ENCODE data around the gene MX1. TPM values are rescaled to one million over a fixed set of nuclear protein-coding genes. Genes with fewer than 3 reads are reported as not detected.

MX1 gene
- total and polyA plus RNA-seq, 2 experiments from 2014 or later = 2.1 to 6.5 TPM

DNA sequence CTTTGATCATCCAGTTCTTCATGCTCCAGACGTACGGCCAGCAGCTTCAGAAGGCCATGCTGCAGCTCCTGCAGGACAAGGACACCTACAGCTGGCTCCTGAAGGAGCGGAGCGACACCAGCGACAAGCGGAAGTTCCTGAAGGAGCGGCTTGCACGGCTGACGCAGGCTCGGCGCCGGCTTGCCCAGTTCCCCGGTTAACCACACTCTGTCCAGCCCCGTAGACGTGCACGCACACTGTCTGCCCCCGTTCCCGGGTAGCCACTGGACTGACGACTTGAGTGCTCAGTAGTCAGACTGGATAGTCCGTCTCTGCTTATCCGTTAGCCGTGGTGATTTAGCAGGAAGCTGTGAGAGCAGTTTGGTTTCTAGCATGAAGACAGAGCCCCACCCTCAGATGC is 32.5 kb downstream of the MX1 start:
- no peak overlapping the region for H3K27ac ChIP-seq (ENCODE audit: low read depth)
- no peaks in the 10 kb centered on the region for H3F3A ChIP-seq (replicated peaks; ENCODE audit: low read depth)
- no peaks in the 10 kb centered on the region for H3K36me3 ChIP-seq (ENCODE audit: insufficient read depth)
- no peak overlapping the region for H3K4me3 ChIP-seq
- TF ChIP-seq ZNF114 (CRISPR knock-in tag; IDR thresholded peaks at IDR 0.05) (no peak), EZH2phosphoT487 (IDR thresholded peaks at IDR 0.05; ENCODE audit: unreplicated experiment) (no peak), NANOG (IDR thresholded peaks at IDR 0.05; ENCODE audit: borderline replicate concordance) (no peak), STAT1 (IDR thresholded peaks at IDR 0.05; ENCODE audit: unreplicated experiment) (no peak), CREB1 (CRISPR knock-in tag; IDR thresholded peaks at IDR 0.05; ENCODE audit: low read depth) (no peak), ZNF331 (CRISPR knock-in tag; IDR thresholded peaks at IDR 0.05; ENCODE audit: low read depth) (no peak), EZH2 (IDR thresholded peaks at IDR 0.05; ENCODE audit: low read depth, unreplicated experiment) (no peak), POLR2AphosphoS5 (IDR thresholded peaks at IDR 0.05; ENCODE audit: low read depth) (no peak), JUNB (IDR thresholded peaks at IDR 0.05; ENCODE audit: unreplicated experiment) (no peak)
- TF ChIP-seq, protein P1, sequence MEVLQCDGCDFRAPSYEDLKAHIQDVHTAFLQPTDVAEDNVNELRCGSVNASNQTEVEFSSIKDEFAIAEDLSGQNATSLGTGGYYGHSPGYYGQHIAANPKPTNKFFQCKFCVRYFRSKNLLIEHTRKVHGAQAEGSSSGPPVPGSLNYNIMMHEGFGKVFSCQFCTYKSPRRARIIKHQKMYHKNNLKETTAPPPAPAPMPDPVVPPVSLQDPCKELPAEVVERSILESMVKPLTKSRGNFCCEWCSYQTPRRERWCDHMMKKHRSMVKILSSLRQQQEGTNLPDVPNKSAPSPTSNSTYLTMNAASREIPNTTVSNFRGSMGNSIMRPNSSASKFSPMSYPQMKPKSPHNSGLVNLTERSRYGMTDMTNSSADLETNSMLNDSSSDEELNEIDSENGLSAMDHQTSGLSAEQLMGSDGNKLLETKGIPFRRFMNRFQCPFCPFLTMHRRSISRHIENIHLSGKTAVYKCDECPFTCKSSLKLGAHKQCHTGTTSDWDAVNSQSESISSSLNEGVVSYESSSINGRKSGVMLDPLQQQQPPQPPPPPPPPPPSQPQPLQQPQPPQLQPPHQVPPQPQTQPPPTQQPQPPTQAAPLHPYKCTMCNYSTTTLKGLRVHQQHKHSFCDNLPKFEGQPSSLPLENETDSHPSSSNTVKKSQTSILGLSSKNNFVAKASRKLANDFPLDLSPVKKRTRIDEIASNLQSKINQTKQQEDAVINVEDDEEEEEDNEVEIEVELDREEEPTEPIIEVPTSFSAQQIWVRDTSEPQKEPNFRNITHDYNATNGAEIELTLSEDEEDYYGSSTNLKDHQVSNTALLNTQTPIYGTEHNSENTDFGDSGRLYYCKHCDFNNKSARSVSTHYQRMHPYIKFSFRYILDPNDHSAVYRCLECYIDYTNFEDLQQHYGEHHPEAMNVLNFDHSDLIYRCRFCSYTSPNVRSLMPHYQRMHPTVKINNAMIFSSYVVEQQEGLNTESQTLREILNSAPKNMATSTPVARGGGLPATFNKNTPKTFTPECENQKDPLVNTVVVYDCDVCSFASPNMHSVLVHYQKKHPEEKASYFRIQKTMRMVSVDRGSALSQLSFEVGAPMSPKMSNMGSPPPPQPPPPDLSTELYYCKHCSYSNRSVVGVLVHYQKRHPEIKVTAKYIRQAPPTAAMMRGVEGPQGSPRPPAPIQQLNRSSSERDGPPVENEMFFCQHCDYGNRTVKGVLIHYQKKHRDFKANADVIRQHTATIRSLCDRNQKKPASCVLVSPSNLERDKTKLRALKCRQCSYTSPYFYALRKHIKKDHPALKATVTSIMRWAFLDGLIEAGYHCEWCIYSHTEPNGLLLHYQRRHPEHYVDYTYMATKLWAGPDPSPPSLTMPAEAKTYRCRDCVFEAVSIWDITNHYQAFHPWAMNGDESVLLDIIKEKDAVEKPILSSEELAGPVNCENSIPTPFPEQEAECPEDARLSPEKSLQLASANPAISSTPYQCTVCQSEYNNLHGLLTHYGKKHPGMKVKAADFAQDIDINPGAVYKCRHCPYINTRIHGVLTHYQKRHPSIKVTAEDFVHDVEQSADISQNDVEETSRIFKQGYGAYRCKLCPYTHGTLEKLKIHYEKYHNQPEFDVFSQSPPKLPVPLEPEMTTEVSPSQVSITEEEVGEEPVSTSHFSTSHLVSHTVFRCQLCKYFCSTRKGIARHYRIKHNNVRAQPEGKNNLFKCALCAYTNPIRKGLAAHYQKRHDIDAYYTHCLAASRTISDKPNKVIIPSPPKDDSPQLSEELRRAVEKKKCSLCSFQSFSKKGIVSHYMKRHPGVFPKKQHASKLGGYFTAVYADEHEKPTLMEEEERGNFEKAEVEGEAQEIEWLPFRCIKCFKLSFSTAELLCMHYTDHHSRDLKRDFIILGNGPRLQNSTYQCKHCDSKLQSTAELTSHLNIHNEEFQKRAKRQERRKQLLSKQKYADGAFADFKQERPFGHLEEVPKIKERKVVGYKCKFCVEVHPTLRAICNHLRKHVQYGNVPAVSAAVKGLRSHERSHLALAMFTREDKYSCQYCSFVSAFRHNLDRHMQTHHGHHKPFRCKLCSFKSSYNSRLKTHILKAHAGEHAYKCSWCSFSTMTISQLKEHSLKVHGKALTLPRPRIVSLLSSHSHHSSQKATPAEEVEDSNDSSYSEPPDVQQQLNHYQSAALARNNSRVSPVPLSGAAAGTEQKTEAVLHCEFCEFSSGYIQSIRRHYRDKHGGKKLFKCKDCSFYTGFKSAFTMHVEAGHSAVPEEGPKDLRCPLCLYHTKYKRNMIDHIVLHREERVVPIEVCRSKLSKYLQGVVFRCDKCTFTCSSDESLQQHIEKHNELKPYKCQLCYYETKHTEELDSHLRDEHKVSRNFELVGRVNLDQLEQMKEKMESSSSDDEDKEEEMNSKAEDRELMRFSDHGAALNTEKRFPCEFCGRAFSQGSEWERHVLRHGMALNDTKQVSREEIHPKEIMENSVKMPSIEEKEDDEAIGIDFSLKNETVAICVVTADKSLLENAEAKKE (CRISPR knock-in tag; IDR thresholded peaks at IDR 0.05) = no peak
- TF ChIP-seq, protein P2, sequence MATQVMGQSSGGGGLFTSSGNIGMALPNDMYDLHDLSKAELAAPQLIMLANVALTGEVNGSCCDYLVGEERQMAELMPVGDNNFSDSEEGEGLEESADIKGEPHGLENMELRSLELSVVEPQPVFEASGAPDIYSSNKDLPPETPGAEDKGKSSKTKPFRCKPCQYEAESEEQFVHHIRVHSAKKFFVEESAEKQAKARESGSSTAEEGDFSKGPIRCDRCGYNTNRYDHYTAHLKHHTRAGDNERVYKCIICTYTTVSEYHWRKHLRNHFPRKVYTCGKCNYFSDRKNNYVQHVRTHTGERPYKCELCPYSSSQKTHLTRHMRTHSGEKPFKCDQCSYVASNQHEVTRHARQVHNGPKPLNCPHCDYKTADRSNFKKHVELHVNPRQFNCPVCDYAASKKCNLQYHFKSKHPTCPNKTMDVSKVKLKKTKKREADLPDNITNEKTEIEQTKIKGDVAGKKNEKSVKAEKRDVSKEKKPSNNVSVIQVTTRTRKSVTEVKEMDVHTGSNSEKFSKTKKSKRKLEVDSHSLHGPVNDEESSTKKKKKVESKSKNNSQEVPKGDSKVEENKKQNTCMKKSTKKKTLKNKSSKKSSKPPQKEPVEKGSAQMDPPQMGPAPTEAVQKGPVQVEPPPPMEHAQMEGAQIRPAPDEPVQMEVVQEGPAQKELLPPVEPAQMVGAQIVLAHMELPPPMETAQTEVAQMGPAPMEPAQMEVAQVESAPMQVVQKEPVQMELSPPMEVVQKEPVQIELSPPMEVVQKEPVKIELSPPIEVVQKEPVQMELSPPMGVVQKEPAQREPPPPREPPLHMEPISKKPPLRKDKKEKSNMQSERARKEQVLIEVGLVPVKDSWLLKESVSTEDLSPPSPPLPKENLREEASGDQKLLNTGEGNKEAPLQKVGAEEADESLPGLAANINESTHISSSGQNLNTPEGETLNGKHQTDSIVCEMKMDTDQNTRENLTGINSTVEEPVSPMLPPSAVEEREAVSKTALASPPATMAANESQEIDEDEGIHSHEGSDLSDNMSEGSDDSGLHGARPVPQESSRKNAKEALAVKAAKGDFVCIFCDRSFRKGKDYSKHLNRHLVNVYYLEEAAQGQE (IDR thresholded peaks at IDR 0.05; ENCODE audit: unreplicated experiment) = no peak
- TF ChIP-seq, protein P3, sequence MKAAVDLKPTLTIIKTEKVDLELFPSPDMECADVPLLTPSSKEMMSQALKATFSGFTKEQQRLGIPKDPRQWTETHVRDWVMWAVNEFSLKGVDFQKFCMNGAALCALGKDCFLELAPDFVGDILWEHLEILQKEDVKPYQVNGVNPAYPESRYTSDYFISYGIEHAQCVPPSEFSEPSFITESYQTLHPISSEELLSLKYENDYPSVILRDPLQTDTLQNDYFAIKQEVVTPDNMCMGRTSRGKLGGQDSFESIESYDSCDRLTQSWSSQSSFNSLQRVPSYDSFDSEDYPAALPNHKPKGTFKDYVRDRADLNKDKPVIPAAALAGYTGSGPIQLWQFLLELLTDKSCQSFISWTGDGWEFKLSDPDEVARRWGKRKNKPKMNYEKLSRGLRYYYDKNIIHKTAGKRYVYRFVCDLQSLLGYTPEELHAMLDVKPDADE (IDR thresholded peaks at IDR 0.05) = no peak
- TF ChIP-seq, protein P4, sequence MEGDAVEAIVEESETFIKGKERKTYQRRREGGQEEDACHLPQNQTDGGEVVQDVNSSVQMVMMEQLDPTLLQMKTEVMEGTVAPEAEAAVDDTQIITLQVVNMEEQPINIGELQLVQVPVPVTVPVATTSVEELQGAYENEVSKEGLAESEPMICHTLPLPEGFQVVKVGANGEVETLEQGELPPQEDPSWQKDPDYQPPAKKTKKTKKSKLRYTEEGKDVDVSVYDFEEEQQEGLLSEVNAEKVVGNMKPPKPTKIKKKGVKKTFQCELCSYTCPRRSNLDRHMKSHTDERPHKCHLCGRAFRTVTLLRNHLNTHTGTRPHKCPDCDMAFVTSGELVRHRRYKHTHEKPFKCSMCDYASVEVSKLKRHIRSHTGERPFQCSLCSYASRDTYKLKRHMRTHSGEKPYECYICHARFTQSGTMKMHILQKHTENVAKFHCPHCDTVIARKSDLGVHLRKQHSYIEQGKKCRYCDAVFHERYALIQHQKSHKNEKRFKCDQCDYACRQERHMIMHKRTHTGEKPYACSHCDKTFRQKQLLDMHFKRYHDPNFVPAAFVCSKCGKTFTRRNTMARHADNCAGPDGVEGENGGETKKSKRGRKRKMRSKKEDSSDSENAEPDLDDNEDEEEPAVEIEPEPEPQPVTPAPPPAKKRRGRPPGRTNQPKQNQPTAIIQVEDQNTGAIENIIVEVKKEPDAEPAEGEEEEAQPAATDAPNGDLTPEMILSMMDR (conservative IDR thresholded peaks at IDR 0.05; ENCODE audit: low read depth in 2 of 2) = no peak
- H3K4me1 Mint-ChIP-seq = peaks cover 24% of the 10 kb centered on the region
- no peak overlapping the region for H2AFZ ChIP-seq
- no peaks in the 10 kb centered on the region for H3K4me1 ChIP-seq (ENCODE audit: insufficient read depth)
- no peaks in the 10 kb centered on the region for H3K79me2 ChIP-seq (replicated peaks; ENCODE audit: insufficient read depth)
- H3K27ac Mint-ChIP-seq = no peak overlapping the region
- H4K20me1 ChIP-seq (replicated peaks; ENCODE audit: insufficient read depth) = no peaks in the 10 kb centered on the region
- no peak for DNase-seq (ENCODE audit: low spot score)
- H3K9me3 Mint-ChIP-seq = peaks cover 12% of the 10 kb centered on the region
- no peak for ATAC-seq
- no peak overlapping the region for H3K4me2 ChIP-seq
- no peaks in the 10 kb centered on the region for H3K27me3 ChIP-seq (ENCODE audit: insufficient read depth)
- no peak overlapping the region for H3K4me3 Mint-ChIP-seq
- H3K9me2 ChIP-seq (ENCODE audit: insufficient read depth) = no peaks in the 10 kb centered on the region
- H3K36me3 Mint-ChIP-seq (ENCODE audit: low read depth) = peaks cover 12% of the 10 kb centered on the region
- H3K27me3 Mint-ChIP-seq (ENCODE audit: insufficient read depth, low read depth, poor library complexity) = peaks cover 3% of the 10 kb centered on the region
